OCI-LY1 (cell line): Measurements from ENCODE around the gene SLC25A25.

Source experiments
- H2AFZ ChIP-seq: fragments of 200-600 bp; sonication (generic), shearing (Covaris generic); 2 replicates; pipeline ENCODE4 v1.6.0; 2014; ENCODE audit warnings: antibody characterized with exemption, mild to moderate bottlenecking, low read length
- H3F3A ChIP-seq: fragments of 200-600 bp; sonication (generic), shearing (Covaris generic); 2 replicates; pipeline ENCODE4 v1.6.0; 2014; ENCODE audit warnings: mild to moderate bottlenecking, antibody characterized with exemption, low read length, moderate library complexity; ENCODE audit not compliant: insufficient read depth
- H3K27ac ChIP-seq: fragments of 200-600 bp; sonication (generic); 2 replicates; pipeline ENCODE4 v1.5.1; 2014; ENCODE audit warnings: low read length, mixed run types, mild to moderate bottlenecking, low read depth; ENCODE audit not compliant: poor library complexity, severe bottlenecking
- H3K27me3 ChIP-seq: fragments of 200-600 bp; sonication (generic); 2 replicates; pipeline ENCODE4 v1.6.0; 2014; ENCODE audit warnings: antibody characterized with exemption, mild to moderate bottlenecking, low read length, moderate library complexity; ENCODE audit not compliant: insufficient read depth
- H3K36me3 ChIP-seq: fragments of 200-600 bp; sonication (generic); 2 replicates; pipeline ENCODE4 v1.6.1; 2014; ENCODE audit warnings: mild to moderate bottlenecking, antibody characterized with exemption, low read length, moderate library complexity, mixed read lengths; ENCODE audit not compliant: insufficient read depth
- H3K4me1 ChIP-seq: fragments of 200-600 bp; sonication (generic); 2 replicates; pipeline ENCODE4 v1.5.1; 2014; ENCODE audit warnings: mild to moderate bottlenecking, low read length, moderate library complexity; ENCODE audit not compliant: insufficient read depth, severe bottlenecking
- H3K4me2 ChIP-seq: fragments of 200-600 bp; sonication (generic), shearing (Covaris generic); 2 replicates; pipeline ENCODE4 v1.6.1; 2014; ENCODE audit warnings: low read length
- H3K4me3 ChIP-seq: fragments of 200-600 bp; sonication (generic); 2 replicates; pipeline ENCODE4 v1.5.1; 2014; ENCODE audit warnings: low read length, low read depth, mild to moderate bottlenecking, mixed read lengths; ENCODE audit not compliant: poor library complexity, severe bottlenecking
- H3K79me2 ChIP-seq: fragments of 200-600 bp; shearing (Covaris generic); 2 replicates; pipeline ENCODE4 v1.6.1; 2016; ENCODE audit warnings: mixed run types, low read length, mixed read lengths; ENCODE audit not compliant: insufficient read depth
- H3K9ac ChIP-seq: fragments of 200-600 bp; sonication (generic), shearing (Covaris generic); 2 replicates; pipeline ENCODE4 v1.6.1; 2014; ENCODE audit warnings: mild to moderate bottlenecking, low read length, mixed read lengths
- H3K9me2 ChIP-seq: fragments of 200-600 bp; sonication (generic), shearing (Covaris generic); 2 replicates; pipeline ENCODE4 v1.6.1; 2014; ENCODE audit warnings: low read depth, mild to moderate bottlenecking, low read length, mixed read lengths
- H3K9me3 ChIP-seq: fragments of 200-600 bp; shearing (Covaris generic); 2 replicates; pipeline ENCODE4 v1.6.1; 2014; ENCODE audit warnings: low read length, mixed read lengths
- H4K20me1 ChIP-seq: fragments of 200-600 bp; sonication (generic), shearing (Covaris generic); 2 replicates; pipeline ENCODE4 v1.6.0; 2016; ENCODE audit warnings: mild to moderate bottlenecking, low read length; ENCODE audit not compliant: insufficient read depth
- CTCF ChIP-seq: fragments of 200-600 bp; sonication (generic), shearing (Covaris generic); IDR thresholded peaks from 2 replicates; pipeline ENCODE4 v1.5.1; 2017; ENCODE audit warnings: mild to moderate bottlenecking, antibody characterized with exemption, low read length, moderate library complexity, mixed read lengths
- EZH2 ChIP-seq: fragments of 200-600 bp; sonication (generic), shearing (Covaris generic); IDR thresholded peaks from 2 replicates; pipeline ENCODE4 v1.8.0; 2017; ENCODE audit warnings: borderline replicate concordance, mixed run types, mild to moderate bottlenecking, antibody characterized with exemption, low read length, moderate library complexity, mixed read lengths

The SLC25A25 gene

GRCh38 chr9:128105538-128106175 is 37.6 kb downstream of the SLC25A25 start:
- Histone ChIP-seq H3K4me1 (peaks cover 14% of the 10 kb centered on the region), H2AFZ (no peak overlapping the region), H3F3A (peaks cover 2% of the 10 kb centered on the region; the same call in 1 of the 2 replicates), H3K27me3 (no peaks in the 10 kb centered on the region), H3K27ac (no peak overlapping the region), H3K79me2 (no peaks in the 10 kb centered on the region), H3K9ac (no peak overlapping the region), H3K4me2 (no peak overlapping the region), H3K9me3 (no peaks in the 10 kb centered on the region), H4K20me1 (no peaks in the 10 kb centered on the region), H3K36me3 (peaks cover 67% of the 10 kb centered on the region), H3K4me3 (no peak overlapping the region), H3K9me2 (no peaks in the 10 kb centered on the region)
- TF ChIP-seq EZH2 = no peak
- TF ChIP-seq CTCF = no peak

GRCh38 chr9:128106181-128106939 is 38.3 kb downstream of the SLC25A25 start:
- H3K4me1 ChIP-seq = peaks cover 14% of the 10 kb centered on the region
- H3K36me3 ChIP-seq = peaks cover 62% of the 10 kb centered on the region
- TF ChIP-seq CTCF (no peak), EZH2 (no peak)

GRCh38 chr9:128106940-128107467 is 39.0 kb downstream of the SLC25A25 start:
- Histone ChIP-seq H3K9me3 (no peaks in the 10 kb centered on the region), H3K9ac (no peak overlapping the region), H3K79me2 (no peaks in the 10 kb centered on the region), H3K9me2 (no peaks in the 10 kb centered on the region), H3K4me1 (peaks cover 14% of the 10 kb centered on the region), H3K36me3 (peaks cover 64% of the 10 kb centered on the region), H2AFZ (no peak overlapping the region), H3K4me2 (no peak overlapping the region), H3K4me3 (no peak overlapping the region), H3K27ac (no peak overlapping the region), H3K27me3 (no peaks in the 10 kb centered on the region), H4K20me1 (no peaks in the 10 kb centered on the region), H3F3A (peaks cover 4% of the 10 kb centered on the region; the same call in 1 of the 2 replicates)
- no peak for TF ChIP-seq CTCF
- no peak for TF ChIP-seq EZH2

More at GRCh38 chr9:128106181-128106939, 38.3 kb downstream of the SLC25A25 start:
- Histone ChIP-seq H3K9me2 (no peaks in the 10 kb centered on the region), H3F3A (peaks cover 4% of the 10 kb centered on the region; the same call in 1 of the 2 replicates), H3K27me3 (no peaks in the 10 kb centered on the region), H2AFZ (no peak overlapping the region), H3K9me3 (no peaks in the 10 kb centered on the region), H3K4me2 (no peak overlapping the region), H3K27ac (no peak overlapping the region), H3K79me2 (no peaks in the 10 kb centered on the region), H4K20me1 (no peaks in the 10 kb centered on the region), H3K4me3 (no peak overlapping the region), H3K9ac (no peak overlapping the region)
